Neutrophil (primary cell): ENCODE measurements around the gene TRAPPC12.

Experiments used
- H3K27ac ChIP-seq: fragments of 200-600 bp; sonication (generic); 2 replicates; pipeline ENCODE4 v1.5.1; 2016; ENCODE audit warnings: mild to moderate bottlenecking, moderate library complexity
- H3K27me3 ChIP-seq: fragments of 200-600 bp; sonication (generic); 2 replicates; pipeline ENCODE4 v1.6.0; 2016; ENCODE audit warnings: mild to moderate bottlenecking
- H3K36me3 ChIP-seq: fragments of 200-600 bp; sonication (generic); 2 replicates; pipeline ENCODE4 v1.5.1; 2017
- H3K4me1 ChIP-seq, 2 experiments: fragments of 200-600 bp in 1 of 2; sonication (generic) in 1 of 2; 1 replicate in 1 of 2; 2 replicates in 1 of 2; pipeline versions ENCODE4 v1.5.1 to v1.6.1; 2013 to 2016; ENCODE audit warnings: low read depth in 1 of 2, low read length in 1 of 2, mild to moderate bottlenecking in 1 of 2, moderate library complexity in 1 of 2; ENCODE audit not compliant: control insufficient read depth in 1 of 2, insufficient read depth in 1 of 2
- H3K4me3 ChIP-seq, 2 experiments: fragments of 200-600 bp in 1 of 2; sonication (generic) in 1 of 2; 1 replicate in 1 of 2; 2 replicates in 1 of 2; pipeline ENCODE4 v1.5.1; 2013 to 2016; ENCODE audit warnings: low read depth in 1 of 2, low read length in 1 of 2, mild to moderate bottlenecking in 1 of 2, moderate library complexity in 1 of 2
- H3K9me3 ChIP-seq: fragments of 200-600 bp; sonication (generic); 2 replicates; pipeline ENCODE4 v1.5.1; 2016
- CTCF ChIP-seq: fragments of 200-600 bp; sonication (generic); IDR thresholded peaks from 2 replicates; pipeline ENCODE4 v1.5.1; 2016; ENCODE audit warnings: antibody characterized with exemption

The TRAPPC12 gene

GRCh38 chr2:3460831-3461800 is 81.6 kb downstream of the TRAPPC12 start:
- H3K4me1 ChIP-seq = no peaks in the 10 kb centered on the region
- H3K27ac ChIP-seq = no peak overlapping the region
- no peak overlapping the region for H3K4me3 ChIP-seq
- no peaks in the 10 kb centered on the region for H3K27me3 ChIP-seq
- no peaks in the 10 kb centered on the region for H3K9me3 ChIP-seq
- no peak for TF ChIP-seq CTCF
- peaks cover 87% of the 10 kb centered on the region for H3K36me3 ChIP-seq

GRCh38 chr2:3461801-3462492 is 82.5 kb downstream of the TRAPPC12 start:
- Histone ChIP-seq H3K9me3 (no peaks in the 10 kb centered on the region), H3K27ac (no peak overlapping the region), H3K36me3 (peaks cover 87% of the 10 kb centered on the region), H3K27me3 (no peaks in the 10 kb centered on the region), H3K4me3 (no peak overlapping the region), H3K4me1 (no peaks in the 10 kb centered on the region)
- TF ChIP-seq CTCF = peak; percentile 78

GRCh38 chr2:3462493-3463104 is 83.1 kb downstream of the TRAPPC12 start:
- Histone ChIP-seq H3K9me3 (no peaks in the 10 kb centered on the region), H3K27ac (no peak overlapping the region), H3K27me3 (no peaks in the 10 kb centered on the region), H3K4me1 (no peaks in the 10 kb centered on the region), H3K36me3 (peaks cover 87% of the 10 kb centered on the region), H3K4me3 (no peak overlapping the region)
- TF ChIP-seq CTCF = no peak

- H3K9me3 ChIP-seq = no peaks in the 10 kb centered on the region
- H3K4me3 ChIP-seq = no peak overlapping the region
- H3K27ac ChIP-seq = no peak overlapping the region
- TF ChIP-seq CTCF = no peak
- H3K36me3 ChIP-seq = peaks cover 87% of the 10 kb centered on the region
- no peaks in the 10 kb centered on the region for H3K4me1 ChIP-seq
- no peaks in the 10 kb centered on the region for H3K27me3 ChIP-seq
Observed at GRCh38 chr2:3463186-3463835, 83.8 kb downstream of the TRAPPC12 start.

- Histone ChIP-seq H3K27ac (no peak overlapping the region), H3K27me3 (no peaks in the 10 kb centered on the region), H3K36me3 (peaks cover 87% of the 10 kb centered on the region), H3K4me1 (no peaks in the 10 kb centered on the region), H3K4me3 (no peak overlapping the region), H3K9me3 (no peaks in the 10 kb centered on the region)
- no peak for TF ChIP-seq CTCF
Observed at GRCh38 chr2:3463944-3464343, 84.5 kb downstream of the TRAPPC12 start.
